ENCODE measurements around the gene ACOT6. TPM values are rescaled to one million over a fixed set of nuclear protein-coding genes. Genes with fewer than 3 reads are reported as not detected.
"Not testable (repeated sequence)": the region's sequence is repeated elsewhere in the genome, so short reads cannot be mapped to it uniquely, and the experiment has no call there.

The ACOT6 gene
- polyA plus RNA-seq, 2 of the 4 experiments (the other 2 are of a cell fraction): not detected

GRCh38 chr14:73655851-73656250 lies 43.5 kb downstream of the ACOT6 start:
- ATAC-seq (no peak), FAIRE-seq (no peak), DNase-seq (ENCODE audit: low read depth in 1 of 2, low spot score in 1 of 2) (no peak)
- no peaks in the 10 kb centered on the region for H3K4me1 ChIP-seq
- no peak overlapping the region for H3K4me3 ChIP-seq
- ChIA-PET POLR2A (no interaction called here), CTCF (interaction anchor here (0.6 to 1.5 kb wide), 3 partner anchors 8 to 14 kb away, joined by 3 read pairs; no protein-coding TSS in a partner anchor)
- no peaks in the 10 kb centered on the region for H3K9me3 ChIP-seq
- TF ChIP-seq, protein P1, sequence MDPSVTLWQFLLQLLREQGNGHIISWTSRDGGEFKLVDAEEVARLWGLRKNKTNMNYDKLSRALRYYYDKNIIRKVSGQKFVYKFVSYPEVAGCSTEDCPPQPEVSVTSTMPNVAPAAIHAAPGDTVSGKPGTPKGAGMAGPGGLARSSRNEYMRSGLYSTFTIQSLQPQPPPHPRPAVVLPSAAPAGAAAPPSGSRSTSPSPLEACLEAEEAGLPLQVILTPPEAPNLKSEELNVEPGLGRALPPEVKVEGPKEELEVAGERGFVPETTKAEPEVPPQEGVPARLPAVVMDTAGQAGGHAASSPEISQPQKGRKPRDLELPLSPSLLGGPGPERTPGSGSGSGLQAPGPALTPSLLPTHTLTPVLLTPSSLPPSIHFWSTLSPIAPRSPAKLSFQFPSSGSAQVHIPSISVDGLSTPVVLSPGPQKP (IDR thresholded peaks at IDR 0.05; ENCODE audit: low read depth, low read length): no peak
- TF ChIP-seq HOXB13 (CRISPR knock-in tag; IDR thresholded peaks at IDR 0.05; ENCODE audit: low read depth) (no peak), PBX3 (IDR thresholded peaks at IDR 0.05) (no peak), TP53 (CRISPR knock-in tag; IDR thresholded peaks at IDR 0.05) (no peak), REST (IDR thresholded peaks at IDR 0.05) (no peak), HDAC2 (IDR thresholded peaks at IDR 0.05) (no peak), ZNF302 (CRISPR knock-in tag; IDR thresholded peaks at IDR 0.05) (no peak)
- TF ChIP-seq, protein P2, sequence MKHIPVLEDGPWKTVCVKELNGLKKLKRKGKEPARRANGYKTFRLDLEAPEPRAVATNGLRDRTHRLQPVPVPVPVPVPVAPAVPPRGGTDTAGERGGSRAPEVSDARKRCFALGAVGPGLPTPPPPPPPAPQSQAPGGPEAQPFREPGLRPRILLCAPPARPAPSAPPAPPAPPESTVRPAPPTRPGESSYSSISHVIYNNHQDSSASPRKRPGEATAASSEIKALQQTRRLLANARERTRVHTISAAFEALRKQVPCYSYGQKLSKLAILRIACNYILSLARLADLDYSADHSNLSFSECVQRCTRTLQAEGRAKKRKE (CRISPR knock-in tag; IDR thresholded peaks at IDR 0.05; ENCODE audit: low read depth): no peak
- TF ChIP-seq, protein P3, sequence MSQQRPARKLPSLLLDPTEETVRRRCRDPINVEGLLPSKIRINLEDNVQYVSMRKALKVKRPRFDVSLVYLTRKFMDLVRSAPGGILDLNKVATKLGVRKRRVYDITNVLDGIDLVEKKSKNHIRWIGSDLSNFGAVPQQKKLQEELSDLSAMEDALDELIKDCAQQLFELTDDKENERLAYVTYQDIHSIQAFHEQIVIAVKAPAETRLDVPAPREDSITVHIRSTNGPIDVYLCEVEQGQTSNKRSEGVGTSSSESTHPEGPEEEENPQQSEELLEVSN (IDR thresholded peaks at IDR 0.05; ENCODE audit: borderline replicate concordance, low read depth): no peak
- H3K27ac ChIP-seq: no peak overlapping the region
- WGBS (ENCODE audit: missing lambda C conversion rate): 80% methylated on average over 1 of the region's 1 CpG
- H3K4me2 ChIP-seq: no peak overlapping the region

GRCh38 chr14:73659202-73659601 lies 46.9 kb downstream of the ACOT6 start:
- CTCF ChIA-PET; ATAC-seq; H3K27ac ChIP-seq; H3K4me3 ChIP-seq; H3K4me2 ChIP-seq; H3K9me3 ChIP-seq; FAIRE-seq; DNase-seq (ENCODE audit: low read depth in 1 of 2, low spot score in 1 of 2); POLR2A ChIA-PET: not testable (repeated sequence)
- H3K4me1 ChIP-seq: peaks cover 23% of the 10 kb centered on the region
- WGBS (ENCODE audit: missing lambda C conversion rate): 95% methylated on average over 11 of the region's 11 CpGs

DNA sequence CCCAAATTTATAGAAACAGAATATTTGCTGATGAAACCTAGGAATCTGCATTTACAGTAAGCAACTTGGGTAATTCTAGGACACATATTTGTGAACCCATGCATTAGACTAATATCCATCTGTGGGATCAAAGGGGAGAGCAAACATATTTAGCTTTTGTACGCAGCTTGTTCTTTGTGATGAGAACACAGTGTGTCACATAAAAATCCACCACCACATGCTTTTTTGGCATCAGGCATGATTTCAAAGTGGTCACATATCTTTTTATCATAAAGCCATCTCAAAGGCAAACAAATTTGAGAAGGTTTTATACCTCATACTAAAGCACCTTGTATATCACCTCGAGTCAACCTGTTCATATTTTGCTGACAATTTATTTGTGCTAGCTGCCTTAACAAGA lies 48.2 kb downstream of the ACOT6 start:
- 70% methylated on average over 2 of the region's 2 CpGs for WGBS (ENCODE audit: missing lambda C conversion rate)

More for the DNA sequence above, 48.2 kb downstream of the ACOT6 start:
- H3K4me1 ChIP-seq: peaks cover 35% of the 10 kb centered on the region
- no peak overlapping the region for H3K27ac ChIP-seq
- CTCF ChIA-PET: interaction anchor here (0.7 to 4.1 kb wide), 3 partner anchors 20 to 422 kb away, joined by 4 to 23 read pairs (median 4); no protein-coding TSS in a partner anchor
- no peak overlapping the region for H3K4me2 ChIP-seq
- POLR2A ChIA-PET: no interaction called here
- H3K4me3 ChIP-seq: no peak overlapping the region
- ATAC-seq: no peak
- no peak for DNase-seq (ENCODE audit: low read depth in 1 of 2, low spot score in 1 of 2)
- FAIRE-seq: no peak
- TF ChIP-seq MAZ (IDR thresholded peaks at IDR 0.05; ENCODE audit: borderline replicate concordance, low read depth, low read length) (no peak), MAFK (IDR thresholded peaks at IDR 0.05; ENCODE audit: partially characterized antibody) (no peak), ZNF302 (CRISPR knock-in tag; IDR thresholded peaks at IDR 0.05) (no peak), HOXA7 (CRISPR knock-in tag; IDR thresholded peaks at IDR 0.05) (no peak), TFCP2L1 (CRISPR knock-in tag; IDR thresholded peaks at IDR 0.05) (no peak), HOXB5 (CRISPR knock-in tag; IDR thresholded peaks at IDR 0.05) (no peak), TP53 (CRISPR knock-in tag; IDR thresholded peaks at IDR 0.05) (no peak), GATA3 (IDR thresholded peaks at IDR 0.05; ENCODE audit: borderline replicate concordance) (no peak), JUN (IDR thresholded peaks at IDR 0.05) (no peak), SREBF2 (IDR thresholded peaks at IDR 0.05) (no peak), NFE2L2 (conservative IDR thresholded peaks at IDR 0.05; ENCODE audit: low read length) (no peak)
- TF ChIP-seq, protein P3 (IDR thresholded peaks at IDR 0.05; ENCODE audit: borderline replicate concordance, low read depth): no peak
- no peaks in the 10 kb centered on the region for H3K9me3 ChIP-seq

Data from A549 (cell line).